ENCODE results near the gene EBNA1BP2. TPM values are rescaled to one million over a fixed set of nuclear protein-coding genes. Genes with fewer than 3 reads are reported as not detected.

Gene EBNA1BP2
- total and polyA plus RNA-seq, 10 of the 15 experiments (the other 5 are each of a cell fraction or from before 2014, with no cell fraction given), result 57.5 to 275 (median 133) TPM

DNA sequence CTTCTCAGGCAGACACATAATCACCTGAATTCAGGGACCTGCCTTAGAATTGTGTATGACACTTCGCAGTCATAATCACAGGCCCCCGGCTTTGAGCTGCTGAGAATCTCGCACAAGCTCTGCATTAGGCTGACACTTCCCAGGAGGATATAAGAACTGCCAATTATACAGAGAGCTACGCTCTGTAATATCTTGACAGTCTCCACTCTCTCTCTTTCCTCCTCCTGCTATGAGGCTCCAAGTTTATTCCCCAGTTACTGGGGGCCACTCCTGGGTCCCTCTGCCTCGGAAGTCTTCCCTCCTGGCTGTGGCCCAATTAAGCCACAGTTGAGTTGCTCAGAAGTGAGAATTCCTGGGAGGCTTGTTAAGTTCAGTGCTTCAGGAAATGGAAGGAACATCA, 42.7 kb downstream of the EBNA1BP2 start:
- H3K36me3 ChIP-seq (ENCODE audit: control insufficient read depth in 2 of 2, insufficient read depth in 2 of 2, low read length in 1 of 2), result no peaks in the 10 kb centered on the region
- ATAC-seq (no peak), FAIRE-seq (no peak), DNase-seq (ENCODE audit: low read depth, low spot score) (no peak)
- SMC1A ChIA-PET (ENCODE audit: uncharacterized antibody, unreplicated experiment), result no interaction called here
- no peak overlapping the region for H3K27ac ChIP-seq (ENCODE audit: control insufficient read depth, insufficient read depth)
- H2AFZ ChIP-seq (ENCODE audit: control insufficient read depth, low read depth, low read length), result no peak overlapping the region
- in situ Hi-C loops (cut with MboI), result no loop called here
- no peak overlapping the region for H3K4me3 ChIP-seq
- CTCF ChIA-PET, result no interaction called here
- H3K27me3 ChIP-seq (replicated peaks in 1 of 2; ENCODE audit: control insufficient read depth in 2 of 2, insufficient read depth in 2 of 2, low read length in 1 of 2), result no peaks in the 10 kb centered on the region
- H3K4me1 ChIP-seq (ENCODE audit: control insufficient read depth, insufficient read depth, low read length), result no peaks in the 10 kb centered on the region
- no peak overlapping the region for H3K9ac ChIP-seq (ENCODE audit: control insufficient read depth, insufficient read depth, low read length)
- RAD21 ChIA-PET (ENCODE audit: unreplicated experiment), result no interaction called here
- intact Hi-C loops (cut with micrococcal nuclease; ENCODE audit: unreplicated experiment), result no loop called here
- no peak overlapping the region for H3K4me2 ChIP-seq (ENCODE audit: control insufficient read depth, insufficient read depth)
- POLR2A ChIA-PET, result no interaction called here
- BruUV-seq (replicated peaks), result no TSS peak
- 65% methylated on average over 5 of the region's 5 CpGs for WGBS (ENCODE audit: insufficient coverage, insufficient replicate concordance, low lambda C conversion rate, missing lambda C conversion rate)
- no peaks in the 10 kb centered on the region for H4K20me1 ChIP-seq (ENCODE audit: control insufficient read depth, insufficient read depth)
- no peaks in the 10 kb centered on the region for H3K79me2 ChIP-seq (ENCODE audit: control insufficient read depth, insufficient read depth, low read length)
- no peaks in the 10 kb centered on the region; the same call in 2 of the 3 replicates for H3K9me3 ChIP-seq (replicated peaks; ENCODE audit: control insufficient read depth, insufficient read depth, low read length)
- TF ChIP-seq PAX5 (IDR thresholded peaks at IDR 0.05; ENCODE audit: borderline replicate concordance, low read depth, low read length) (no peak), RFX5 (IDR thresholded peaks at IDR 0.05; ENCODE audit: low read depth, low read length) (no peak), IKZF1 (conservative IDR thresholded peaks at IDR 0.05) (no peak), SREBF1 (IDR thresholded peaks at IDR 0.05; ENCODE audit: low read length) (no peak), HDAC6 (IDR thresholded peaks at IDR 0.05; ENCODE audit: unreplicated experiment) (no peak), BRCA1 (IDR thresholded peaks at IDR 0.05; ENCODE audit: low read depth, low read length) (no peak), YY1 (IDR thresholded peaks at IDR 0.05; ENCODE audit: low read depth, low read length) (no peak), CHD2 (IDR thresholded peaks at IDR 0.05; ENCODE audit: borderline replicate concordance, low read depth, low read length) (no peak), MYC (IDR thresholded peaks at IDR 0.05; ENCODE audit: insufficient read depth, insufficient read length, insufficient replicate concordance, low read length, severe bottlenecking) (no peak), MEF2B (IDR thresholded peaks at IDR 0.05; ENCODE audit: partially characterized antibody, poor library complexity, severe bottlenecking) (no peak), ZNF622 (IDR thresholded peaks at IDR 0.05) (no peak)
- TF ChIP-seq, protein P1, sequence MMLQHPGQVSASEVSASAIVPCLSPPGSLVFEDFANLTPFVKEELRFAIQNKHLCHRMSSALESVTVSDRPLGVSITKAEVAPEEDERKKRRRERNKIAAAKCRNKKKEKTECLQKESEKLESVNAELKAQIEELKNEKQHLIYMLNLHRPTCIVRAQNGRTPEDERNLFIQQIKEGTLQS (IDR thresholded peaks at IDR 0.05; ENCODE audit: borderline replicate concordance, extremely low read depth, low read depth, low read length), result no peak
- TF ChIP-seq, protein P2, sequence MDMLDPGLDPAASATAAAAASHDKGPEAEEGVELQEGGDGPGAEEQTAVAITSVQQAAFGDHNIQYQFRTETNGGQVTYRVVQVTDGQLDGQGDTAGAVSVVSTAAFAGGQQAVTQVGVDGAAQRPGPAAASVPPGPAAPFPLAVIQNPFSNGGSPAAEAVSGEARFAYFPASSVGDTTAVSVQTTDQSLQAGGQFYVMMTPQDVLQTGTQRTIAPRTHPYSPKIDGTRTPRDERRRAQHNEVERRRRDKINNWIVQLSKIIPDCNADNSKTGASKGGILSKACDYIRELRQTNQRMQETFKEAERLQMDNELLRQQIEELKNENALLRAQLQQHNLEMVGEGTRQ (IDR thresholded peaks at IDR 0.05; ENCODE audit: borderline replicate concordance, low read depth, low read length), result no peak
- TF ChIP-seq, protein P3, sequence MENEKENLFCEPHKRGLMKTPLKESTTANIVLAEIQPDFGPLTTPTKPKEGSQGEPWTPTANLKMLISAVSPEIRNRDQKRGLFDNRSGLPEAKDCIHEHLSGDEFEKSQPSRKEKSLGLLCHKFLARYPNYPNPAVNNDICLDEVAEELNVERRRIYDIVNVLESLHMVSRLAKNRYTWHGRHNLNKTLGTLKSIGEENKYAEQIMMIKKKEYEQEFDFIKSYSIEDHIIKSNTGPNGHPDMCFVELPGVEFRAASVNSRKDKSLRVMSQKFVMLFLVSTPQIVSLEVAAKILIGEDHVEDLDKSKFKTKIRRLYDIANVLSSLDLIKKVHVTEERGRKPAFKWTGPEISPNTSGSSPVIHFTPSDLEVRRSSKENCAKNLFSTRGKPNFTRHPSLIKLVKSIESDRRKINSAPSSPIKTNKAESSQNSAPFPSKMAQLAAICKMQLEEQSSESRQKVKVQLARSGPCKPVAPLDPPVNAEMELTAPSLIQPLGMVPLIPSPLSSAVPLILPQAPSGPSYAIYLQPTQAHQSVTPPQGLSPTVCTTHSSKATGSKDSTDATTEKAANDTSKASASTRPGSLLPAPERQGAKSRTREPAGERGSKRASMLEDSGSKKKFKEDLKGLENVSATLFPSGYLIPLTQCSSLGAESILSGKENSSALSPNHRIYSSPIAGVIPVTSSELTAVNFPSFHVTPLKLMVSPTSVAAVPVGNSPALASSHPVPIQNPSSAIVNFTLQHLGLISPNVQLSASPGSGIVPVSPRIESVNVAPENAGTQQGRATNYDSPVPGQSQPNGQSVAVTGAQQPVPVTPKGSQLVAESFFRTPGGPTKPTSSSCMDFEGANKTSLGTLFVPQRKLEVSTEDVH (IDR thresholded peaks at IDR 0.05; ENCODE audit: low read depth, partially characterized antibody), result no peak
- TF ChIP-seq, protein P4, sequence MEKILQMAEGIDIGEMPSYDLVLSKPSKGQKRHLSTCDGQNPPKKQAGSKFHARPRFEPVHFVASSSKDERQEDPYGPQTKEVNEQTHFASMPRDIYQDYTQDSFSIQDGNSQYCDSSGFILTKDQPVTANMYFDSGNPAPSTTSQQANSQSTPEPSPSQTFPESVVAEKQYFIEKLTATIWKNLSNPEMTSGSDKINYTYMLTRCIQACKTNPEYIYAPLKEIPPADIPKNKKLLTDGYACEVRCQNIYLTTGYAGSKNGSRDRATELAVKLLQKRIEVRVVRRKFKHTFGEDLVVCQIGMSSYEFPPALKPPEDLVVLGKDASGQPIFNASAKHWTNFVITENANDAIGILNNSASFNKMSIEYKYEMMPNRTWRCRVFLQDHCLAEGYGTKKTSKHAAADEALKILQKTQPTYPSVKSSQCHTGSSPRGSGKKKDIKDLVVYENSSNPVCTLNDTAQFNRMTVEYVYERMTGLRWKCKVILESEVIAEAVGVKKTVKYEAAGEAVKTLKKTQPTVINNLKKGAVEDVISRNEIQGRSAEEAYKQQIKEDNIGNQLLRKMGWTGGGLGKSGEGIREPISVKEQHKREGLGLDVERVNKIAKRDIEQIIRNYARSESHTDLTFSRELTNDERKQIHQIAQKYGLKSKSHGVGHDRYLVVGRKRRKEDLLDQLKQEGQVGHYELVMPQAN (conservative IDR thresholded peaks at IDR 0.05), result no peak
- TF ChIP-seq, protein P5, sequence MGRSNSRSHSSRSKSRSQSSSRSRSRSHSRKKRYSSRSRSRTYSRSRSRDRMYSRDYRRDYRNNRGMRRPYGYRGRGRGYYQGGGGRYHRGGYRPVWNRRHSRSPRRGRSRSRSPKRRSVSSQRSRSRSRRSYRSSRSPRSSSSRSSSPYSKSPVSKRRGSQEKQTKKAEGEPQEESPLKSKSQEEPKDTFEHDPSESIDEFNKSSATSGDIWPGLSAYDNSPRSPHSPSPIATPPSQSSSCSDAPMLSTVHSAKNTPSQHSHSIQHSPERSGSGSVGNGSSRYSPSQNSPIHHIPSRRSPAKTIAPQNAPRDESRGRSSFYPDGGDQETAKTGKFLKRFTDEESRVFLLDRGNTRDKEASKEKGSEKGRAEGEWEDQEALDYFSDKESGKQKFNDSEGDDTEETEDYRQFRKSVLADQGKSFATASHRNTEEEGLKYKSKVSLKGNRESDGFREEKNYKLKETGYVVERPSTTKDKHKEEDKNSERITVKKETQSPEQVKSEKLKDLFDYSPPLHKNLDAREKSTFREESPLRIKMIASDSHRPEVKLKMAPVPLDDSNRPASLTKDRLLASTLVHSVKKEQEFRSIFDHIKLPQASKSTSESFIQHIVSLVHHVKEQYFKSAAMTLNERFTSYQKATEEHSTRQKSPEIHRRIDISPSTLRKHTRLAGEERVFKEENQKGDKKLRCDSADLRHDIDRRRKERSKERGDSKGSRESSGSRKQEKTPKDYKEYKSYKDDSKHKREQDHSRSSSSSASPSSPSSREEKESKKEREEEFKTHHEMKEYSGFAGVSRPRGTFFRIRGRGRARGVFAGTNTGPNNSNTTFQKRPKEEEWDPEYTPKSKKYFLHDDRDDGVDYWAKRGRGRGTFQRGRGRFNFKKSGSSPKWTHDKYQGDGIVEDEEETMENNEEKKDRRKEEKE (IDR thresholded peaks at IDR 0.05), result no peak
